NCI-H69 (cell line): ENCODE measurements around the gene SPRED1.

Experiments
- DNase-seq: peaks from one replicate; lab custom pipeline; 2025; lab: John Stamatoyannopoulos, UW

Gene SPRED1

GRCh38 chr15:38283010-38283409 lies 30.4 kb downstream of the SPRED1 start:
- DNase-seq = no peak

GRCh38 chr15:38285456-38285855 lies 32.8 kb downstream of the SPRED1 start:
- no peak for DNase-seq

GRCh38 chr15:38294126-38294525 lies 41.5 kb downstream of the SPRED1 start:
- no peak for DNase-seq

- DNase-seq = no peak
Measured at GRCh38 chr15:38297623-38298388, 45.2 kb downstream of the SPRED1 start.

GRCh38 chr15:38299216-38299615 lies 46.6 kb downstream of the SPRED1 start:
- DNase-seq = no peak

GRCh38 chr15:38300395-38300794 lies 47.8 kb downstream of the SPRED1 start:
- DNase-seq = no peak

- DNase-seq = no peak
Measured at GRCh38 chr15:38304481-38304880, 51.8 kb downstream of the SPRED1 start.

- no peak for DNase-seq
Measured at GRCh38 chr15:38307251-38307650, 54.6 kb downstream of the SPRED1 start.

- no peak for DNase-seq
Measured at GRCh38 chr15:38307861-38308641, 55.4 kb downstream of the SPRED1 start.

GRCh38 chr15:38308797-38309196 lies 56.2 kb downstream of the SPRED1 start:
- DNase-seq = no peak

- no peak for DNase-seq
Measured at GRCh38 chr15:38312190-38312589, 59.6 kb downstream of the SPRED1 start.

GRCh38 chr15:38316311-38316710 lies 63.7 kb downstream of the SPRED1 start:
- no peak for DNase-seq

- DNase-seq = no peak
Measured at GRCh38 chr15:38320181-38320580, 67.5 kb downstream of the SPRED1 start.

GRCh38 chr15:38320866-38321265 lies 68.2 kb downstream of the SPRED1 start:
- DNase-seq = no peak

- DNase-seq = no peak
Measured at GRCh38 chr15:38323895-38324294, 71.3 kb downstream of the SPRED1 start.

GRCh38 chr15:38324939-38325647 lies 72.5 kb downstream of the SPRED1 start:
- no peak for DNase-seq

- DNase-seq = no peak
Measured at GRCh38 chr15:38325648-38325990, 73.0 kb downstream of the SPRED1 start.

- DNase-seq = no peak
Measured at GRCh38 chr15:38332711-38333110, 80.1 kb downstream of the SPRED1 start.

- DNase-seq = peak; percentile 7
Measured at GRCh38 chr15:38335116-38335515, 82.5 kb downstream of the SPRED1 start.

- no peak for DNase-seq
Measured at GRCh38 chr15:38344351-38344750, 91.7 kb downstream of the SPRED1 start.

GRCh38 chr15:38349251-38349650 lies 96.6 kb downstream of the SPRED1 start:
- no peak for DNase-seq

GRCh38 chr15:38351466-38351865 lies 98.8 kb downstream of the SPRED1 start:
- no peak for DNase-seq
